Raji (cell line): Measurements from ENCODE around the gene FUOM.

Experiments used
- POLR2A ChIP-seq: IDR thresholded peaks from 2 replicates; pipeline ENCODE4 v1.6.1; 2011; ENCODE audit warnings: low read depth, low read length, control low read depth; ENCODE audit not compliant: insufficient read depth

FUOM gene

GRCh38 chr10:133351408-133352318 lies 6.2 kb downstream of the FUOM start:
- no peak for TF ChIP-seq POLR2A

GRCh38 chr10:133350950-133351329 lies 6.9 kb downstream of the FUOM start:
- TF ChIP-seq POLR2A = no peak

- no peak for TF ChIP-seq POLR2A
Observed at GRCh38 chr10:133350283-133350949, 7.4 kb downstream of the FUOM start.

GRCh38 chr10:133349577-133350011 lies 8.2 kb downstream of the FUOM start:
- no peak for TF ChIP-seq POLR2A

- TF ChIP-seq POLR2A = no peak
Observed at GRCh38 chr10:133349160-133349568, 8.7 kb downstream of the FUOM start.

GRCh38 chr10:133347710-133348517 lies 9.9 kb downstream of the FUOM start:
- TF ChIP-seq POLR2A = no peak

GRCh38 chr10:133346413-133346812 lies 11.4 kb downstream of the FUOM start:
- no peak for TF ChIP-seq POLR2A

- no peak for TF ChIP-seq POLR2A
Observed at GRCh38 chr10:133344236-133344635, 13.6 kb downstream of the FUOM start.

- no peak for TF ChIP-seq POLR2A
Observed at GRCh38 chr10:133343558-133343957, 14.3 kb downstream of the FUOM start.

GRCh38 chr10:133342942-133343341 lies 14.9 kb downstream of the FUOM start:
- no peak for TF ChIP-seq POLR2A

GRCh38 chr10:133341983-133342382 lies 15.8 kb downstream of the FUOM start:
- no peak for TF ChIP-seq POLR2A

GRCh38 chr10:133339708-133340380 lies 18.0 kb downstream of the FUOM start:
- no peak for TF ChIP-seq POLR2A

- TF ChIP-seq POLR2A = no peak
Observed at GRCh38 chr10:133338080-133339071, 19.4 kb downstream of the FUOM start.

GRCh38 chr10:133337370-133337725 lies 20.5 kb downstream of the FUOM start:
- TF ChIP-seq POLR2A = no peak
